ENCODE data around the gene CYB561. TPM values are rescaled to one million over a fixed set of nuclear protein-coding genes. Genes with fewer than 3 reads are reported as not detected.
A peak's percentile ranks its signal among the peaks of the same experiment; 100 is the strongest.

The CYB561 gene
- total RNA-seq, 4 donors from 2014 or later, result 2.2 to 6.5 (median 3.9) TPM

- ATAC-seq, result no peak
- in situ Hi-C loops (cut with MboI; ENCODE audit: low sequenced_read_pairs in 4 of 4), result loop anchor here in 2 of 4 donors (25.0 kb wide), 2 partner anchors 269 to 394 kb away; partner anchors contain the start of genes FTSJ3 (in 1 of the 2), LIMD2 (in 1 of the 2), PSMC5 (in 1 of the 2) and SMARCD2 (in 1 of the 2)
These were observed 3.1 kb downstream of the CYB561 start for GRCh38 chr17:63443053-63443452.

DNA sequence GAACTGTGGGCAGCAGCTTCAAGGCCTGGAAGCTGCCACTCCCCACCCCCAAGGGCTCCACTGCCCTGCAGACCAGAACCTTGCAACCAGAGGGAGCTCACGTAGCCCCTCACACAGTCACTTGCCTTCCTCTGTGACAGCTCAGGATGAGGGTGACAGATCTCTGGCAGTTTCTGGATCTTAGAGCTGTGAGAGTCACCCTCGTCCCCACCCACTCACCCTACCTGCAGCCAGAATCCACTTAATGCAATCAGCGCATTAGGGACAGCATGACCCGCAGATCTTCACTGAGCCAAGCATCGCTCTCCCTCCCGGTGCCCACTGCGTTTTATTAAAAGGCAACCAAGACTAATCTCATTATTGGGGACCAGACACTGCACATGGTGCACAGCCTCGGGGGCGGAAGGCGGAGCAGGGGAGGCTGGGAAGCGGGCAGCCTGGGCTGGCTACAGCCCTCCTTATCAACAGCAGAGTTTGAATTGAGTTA lies 3.5 kb downstream of the CYB561 start:
- intact Hi-C loops (cut with DNase I; ENCODE audit: low total_unique reads) (loop anchor here (5.0 kb wide), 1 partner anchor 35 kb away; the partner anchor contains the start of gene ACE), in situ Hi-C loops (cut with MboI; ENCODE audit: low sequenced_read_pairs in 4 of 4) (loop anchor here in 2 of 4 donors (25.0 kb wide), 2 partner anchors 270 to 395 kb away; partner anchors contain the start of genes FTSJ3 (in 1 of the 2), LIMD2 (in 1 of the 2), PSMC5 (in 1 of the 2) and SMARCD2 (in 1 of the 2))

More at GRCh38 chr17:63443053-63443452, 3.1 kb downstream of the CYB561 start:
- peaks cover 0 to 6% (median 2%) of the 10 kb centered on the region in 3 donors for H3K27me3 ChIP-seq
- no peaks in the 10 kb centered on the region for H3K9me3 ChIP-seq
- H3K4me3 ChIP-seq, result no peak overlapping the region
- H3K4me1 ChIP-seq, result peaks cover 15 to 19% of the 10 kb centered on the region in 2 donors
- no peak for DNase-seq
- no peak overlapping the region for H3K27ac ChIP-seq
- intact Hi-C loops (cut with DNase I; ENCODE audit: low total_unique reads), result loop anchor here (5.0 kb wide), 1 partner anchor 34 kb away; the partner anchor contains the start of gene ACE
- no peaks in the 10 kb centered on the region for H3K36me3 ChIP-seq
- TF ChIP-seq CTCF (IDR thresholded peaks at IDR 0.05 in 4 of 5, conservative IDR thresholded peaks at IDR 0.05 in 1 of 5) (no peak), POLR2A (IDR thresholded peaks at IDR 0.05) (no peak)

DNA sequence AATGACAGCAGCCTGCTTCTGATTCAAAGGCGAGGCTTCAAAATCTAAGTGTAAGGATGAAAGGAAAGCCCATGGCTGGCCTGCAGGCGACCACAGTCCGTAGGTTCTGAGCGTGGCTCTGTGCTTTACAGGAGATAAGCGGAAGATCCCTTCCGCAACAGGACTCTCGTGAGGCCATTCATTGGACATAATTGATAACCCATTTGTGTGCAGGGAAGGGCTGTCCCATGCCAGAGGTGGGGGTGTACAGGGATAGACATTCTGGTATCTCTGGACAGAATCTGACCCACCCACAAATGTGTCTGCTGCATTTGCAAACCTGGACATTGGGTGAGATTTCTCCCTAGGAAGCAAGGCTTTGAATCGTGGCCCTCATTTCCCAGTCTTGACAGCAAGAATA lies 4.0 kb downstream of the CYB561 start:
- in situ Hi-C loops (cut with MboI; ENCODE audit: low sequenced_read_pairs in 4 of 4), result loop anchor here in 2 of 4 donors (25.0 kb wide), 2 partner anchors 270 to 395 kb away; partner anchors contain the start of genes FTSJ3 (in 1 of the 2), LIMD2 (in 1 of the 2), PSMC5 (in 1 of the 2) and SMARCD2 (in 1 of the 2)
- no peaks in the 10 kb centered on the region for H3K36me3 ChIP-seq
- H3K27ac ChIP-seq, result no peak overlapping the region
- H3K4me1 ChIP-seq, result peaks cover 8 to 10% of the 10 kb centered on the region in 2 donors
- H3K27me3 ChIP-seq, result peaks cover 0 to 6% (median 2%) of the 10 kb centered on the region in 3 donors
- intact Hi-C loops (cut with DNase I; ENCODE audit: low total_unique reads), result loop anchor here (5.0 kb wide), 1 partner anchor 35 kb away; the partner anchor contains the start of gene ACE
- H3K9me3 ChIP-seq, result no peaks in the 10 kb centered on the region
- DNase-seq (no peak), ATAC-seq (no peak)
- no peak overlapping the region for H3K4me3 ChIP-seq
- TF ChIP-seq CTCF (IDR thresholded peaks at IDR 0.05 in 4 of 5, conservative IDR thresholded peaks at IDR 0.05 in 1 of 5) (no peak), POLR2A (IDR thresholded peaks at IDR 0.05) (no peak)

More for the DNA sequence above, 3.5 kb downstream of the CYB561 start:
- DNase-seq (no peak), ATAC-seq (no peak)
- Histone ChIP-seq H3K27me3 (peaks cover 0 to 6% (median 2%) of the 10 kb centered on the region in 3 donors), H3K27ac (no peak overlapping the region), H3K9me3 (no peaks in the 10 kb centered on the region), H3K4me3 (no peak overlapping the region), H3K4me1 (peaks cover 13 to 14% of the 10 kb centered on the region in 2 donors), H3K36me3 (no peaks in the 10 kb centered on the region)
- TF ChIP-seq CTCF (IDR thresholded peaks at IDR 0.05 in 4 of 5, conservative IDR thresholded peaks at IDR 0.05 in 1 of 5) (no peak), POLR2A (IDR thresholded peaks at IDR 0.05) (no peak)

DNA sequence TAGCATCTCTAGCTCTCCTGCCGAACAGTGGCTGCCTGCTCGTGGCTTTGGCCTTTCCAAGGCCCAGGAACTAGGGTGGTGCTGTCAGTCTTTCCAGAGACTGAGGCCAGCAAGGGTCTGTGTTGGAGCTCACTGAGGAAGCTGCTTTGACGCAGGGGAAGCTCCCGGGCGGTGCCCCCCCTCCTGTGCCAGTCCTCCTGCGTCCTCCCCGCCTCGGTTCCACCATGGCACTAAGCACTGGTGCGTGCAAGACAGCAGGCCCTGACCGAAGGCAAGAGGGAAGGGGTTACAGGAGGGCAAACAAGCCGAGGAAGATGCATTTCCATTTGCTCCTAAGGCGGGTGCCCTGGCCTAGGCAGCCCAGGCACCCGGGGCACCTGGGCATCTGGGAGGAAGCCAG lies 4.5 kb downstream of the CYB561 start:
- H3K9me3 ChIP-seq, result no peaks in the 10 kb centered on the region
- intact Hi-C loops (cut with DNase I; ENCODE audit: low total_unique reads), result loop anchor here (5.0 kb wide), 1 partner anchor 36 kb away; the partner anchor contains the start of gene ACE
- TF ChIP-seq POLR2A (IDR thresholded peaks at IDR 0.05) (no peak), CTCF (IDR thresholded peaks at IDR 0.05 in 4 of 5, conservative IDR thresholded peaks at IDR 0.05 in 1 of 5) (no peak)
- H3K27ac ChIP-seq, result peak overlapping the region in 1 of 4 donors; percentile 52
- DNase-seq (no peak), ATAC-seq (no peak)
- in situ Hi-C loops (cut with MboI; ENCODE audit: low sequenced_read_pairs in 4 of 4), result loop anchor here in 2 of 4 donors (25.0 kb wide), 2 partner anchors 271 to 396 kb away; partner anchors contain the start of genes FTSJ3 (in 1 of the 2), LIMD2 (in 1 of the 2), PSMC5 (in 1 of the 2) and SMARCD2 (in 1 of the 2)
- peaks cover 8 to 9% of the 10 kb centered on the region in 2 donors for H3K4me1 ChIP-seq
- H3K36me3 ChIP-seq, result no peaks in the 10 kb centered on the region
- H3K4me3 ChIP-seq, result no peak overlapping the region
- H3K27me3 ChIP-seq, result peaks cover 0 to 6% (median 2%) of the 10 kb centered on the region in 3 donors
